Measurements from ENCODE around the gene FANCF.

The FANCF gene

DNA sequence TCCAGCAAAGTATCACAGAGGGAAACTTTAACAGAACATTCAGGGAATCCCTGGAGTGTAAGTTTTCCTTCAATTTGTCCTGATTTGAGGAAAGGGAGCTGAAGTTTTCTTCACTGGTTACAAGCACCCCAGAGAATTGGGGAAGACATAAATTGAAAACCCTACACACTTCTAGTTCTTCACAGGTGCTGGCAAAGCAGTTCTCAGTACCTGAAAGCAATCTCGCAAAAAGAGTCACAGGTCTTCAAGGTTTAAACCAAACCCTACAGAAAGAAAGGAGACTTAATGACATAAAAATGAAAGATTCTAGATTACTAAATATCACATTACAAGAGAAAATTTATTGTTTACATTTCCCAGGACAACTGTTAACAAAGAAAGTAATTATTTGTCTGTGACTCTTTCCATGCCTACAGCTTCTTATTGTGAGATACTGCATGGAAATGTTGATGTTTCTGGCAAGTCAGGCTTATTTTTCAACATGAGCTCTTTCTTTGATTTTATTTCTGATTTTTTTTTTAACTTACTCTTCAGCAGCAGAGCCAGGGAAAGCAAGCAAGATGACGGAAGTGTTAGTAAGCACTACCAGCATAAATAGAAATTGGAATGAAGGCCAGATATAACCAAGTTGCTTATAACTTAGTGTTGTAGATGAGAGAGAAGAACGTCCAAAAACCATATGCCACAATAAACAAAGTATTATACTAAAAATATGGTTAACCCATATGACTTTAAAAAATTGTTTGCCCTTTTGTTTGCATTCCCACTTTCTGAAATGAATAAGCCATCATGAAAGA, 44.1 kb downstream of the FANCF start:
- no peak for TF ChIP-seq GATA3 (IDR thresholded peaks at IDR 0.05; ENCODE audit: low read depth, low read length)
- TF ChIP-seq GATA2 (IDR thresholded peaks at IDR 0.05; ENCODE audit: low read depth, low read length): no peak

DNA sequence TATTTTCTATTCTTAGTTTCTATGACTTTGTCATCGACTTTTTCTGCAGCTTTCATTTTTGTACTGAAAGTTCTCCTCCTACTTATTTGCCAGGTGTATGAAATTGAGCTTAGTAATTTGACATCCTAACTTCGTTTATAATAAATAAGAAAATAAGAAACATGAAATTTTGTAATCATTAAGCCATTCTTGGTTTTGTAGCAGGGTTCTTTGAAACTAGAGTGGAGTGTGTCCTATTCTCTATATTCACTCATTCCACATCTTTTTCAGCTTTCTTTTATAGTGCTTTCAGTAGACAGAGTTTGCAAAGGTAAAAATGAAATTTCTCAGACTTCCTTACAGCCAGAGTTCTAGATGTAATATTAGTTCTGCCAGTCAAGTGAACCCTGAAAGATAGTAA, 47.8 kb downstream of the FANCF start:
- TF ChIP-seq GATA3 (IDR thresholded peaks at IDR 0.05; ENCODE audit: low read depth, low read length) (no peak), GATA2 (IDR thresholded peaks at IDR 0.05; ENCODE audit: low read depth, low read length) (no peak)

Measured in SH-SY5Y (cell line).